HepG2 (cell line): ENCODE data around the gene ANKRD39. TPM values are rescaled to one million over a fixed set of nuclear protein-coding genes. Genes with fewer than 3 reads are reported as not detected.

Source experiments
- ARNT ChIP-seq: fragments of 450-650 bp; IDR thresholded peaks from 2 replicates; pipeline ENCODE4 v1.6.1; 2017
- ATF6 ChIP-seq: sonication (generic); formaldehyde crosslinking; conservative IDR thresholded peaks from 2 replicates; pipeline ENCODE4 v1.4.0; 2020; ENCODE audit warnings: missing genetic modification reagents
- ATF7 ChIP-seq, 2 experiments: fragments of 450-650 bp in 1 of 2; sonication (generic) in 1 of 2; formaldehyde crosslinking in 1 of 2; IDR thresholded peaks; 2 replicates each; pipeline versions ENCODE4 v1.4.0 to v1.6.1; 2016 to 2020; ENCODE audit warnings: antibody characterized with exemption in 1 of 2, mild to moderate bottlenecking in 1 of 2, missing genetic modification reagents in 1 of 2
- FIP1L1 ChIP-seq: fragments of 200-400 bp; formaldehyde crosslinking; IDR thresholded peaks from 2 replicates; pipeline ENCODE4 v1.6.1; 2018; ENCODE audit warnings: low read depth, mild to moderate bottlenecking, low read length, moderate library complexity, borderline replicate concordance; ENCODE audit not compliant: insufficient read depth
- GRHL1 ChIP-seq: sonication (generic); formaldehyde crosslinking; conservative IDR thresholded peaks from 2 replicates; pipeline ENCODE4 v1.8.0; 2022; ENCODE audit warnings: missing genetic modification reagents
- HOMEZ ChIP-seq: IDR thresholded peaks from 2 replicates; pipeline ENCODE4 v1.6.1; 2016; ENCODE audit warnings: low read depth
- NFRKB ChIP-seq: fragments of 450-650 bp; IDR thresholded peaks from 2 replicates; pipeline ENCODE4 v1.6.1; 2017
- NONO ChIP-seq, 2 experiments: fragments of 450-650 bp in 1 of 2; sonication (generic) in 1 of 2; formaldehyde crosslinking in 1 of 2; IDR thresholded peaks in 1 of 2; conservative IDR thresholded peaks in 1 of 2; 2 replicates each; pipeline versions ENCODE4 v1.6.1 to v1.8.0; 2017 to 2022; ENCODE audit warnings: mild to moderate bottlenecking in 1 of 2, missing genetic modification reagents in 1 of 2, moderate library complexity in 1 of 2
- RAD21 ChIP-seq: fragments of 450-650 bp; formaldehyde crosslinking; IDR thresholded peaks from 2 replicates; pipeline ENCODE4 v1.5.0; 2020; ENCODE audit warnings: mild to moderate bottlenecking
- REST ChIP-seq, 2 experiments: IDR thresholded peaks; 2 replicates each; pipeline ENCODE4 v1.6.1; 2011 to 2012; ENCODE audit warnings: low read length in 2 of 2, borderline replicate concordance in 1 of 2, low read depth in 1 of 2, mild to moderate bottlenecking in 1 of 2, moderate library complexity in 1 of 2
- TBX3 ChIP-seq: fragments of 450-650 bp; IDR thresholded peaks from 2 replicates; pipeline ENCODE4 v1.6.1; 2017; ENCODE audit warnings: antibody characterized with exemption, mild to moderate bottlenecking, inconsistent platforms, borderline replicate concordance
- ZMYM2 ChIP-seq: sonication (generic); formaldehyde crosslinking; IDR thresholded peaks from 2 replicates; pipeline ENCODE4 v1.8.0; 2022; ENCODE audit warnings: mild to moderate bottlenecking, missing genetic modification reagents
- ZNF230 ChIP-seq: sonication (generic); formaldehyde crosslinking; IDR thresholded peaks from 2 replicates; pipeline ENCODE4 v1.4.0; 2020; ENCODE audit warnings: mild to moderate bottlenecking, missing genetic modification reagents
- ZNF292 ChIP-seq: sonication (generic); formaldehyde crosslinking; IDR thresholded peaks from 2 replicates; pipeline ENCODE4 v1.8.1; 2022; ENCODE audit warnings: mild to moderate bottlenecking, low read depth, missing genetic modification reagents, borderline replicate concordance
- ZNF749 ChIP-seq: sonication (generic); formaldehyde crosslinking; IDR thresholded peaks from 2 replicates; pipeline ENCODE4 v1.8.0; 2022; ENCODE audit warnings: mild to moderate bottlenecking, missing genetic modification reagents, moderate library complexity, borderline replicate concordance
- ZNF782 ChIP-seq: sonication (generic); formaldehyde crosslinking; IDR thresholded peaks from 2 replicates; pipeline ENCODE4 v1.4.0; 2020; ENCODE audit warnings: missing genetic modification reagents, mild to moderate bottlenecking, borderline replicate concordance
- ZSCAN31 ChIP-seq: sonication (generic); formaldehyde crosslinking; IDR thresholded peaks from 2 replicates; pipeline ENCODE4 v1.5.0; 2020; ENCODE audit warnings: low read depth, mild to moderate bottlenecking, missing genetic modification reagents
- polyA plus RNA-seq, 8 experiments: library from polyadenylated mRNA; depleted of rRNA in 3 of 8; stranded (reverse) in 7 of 8; unstranded in 1 of 8; fragments of >200 nt; fragmentation: Illumina TruSeq in 4 of 8; extraction: Trizol in 4 of 8; gene quantifications; 2 replicates each; pipeline versions ENCODE4 v1.2.1 to v1.2.3, GENCODE V29; 2011 to 2016; ENCODE audit warnings: low read depth in 4 of 8, missing spikeins in 1 of 8, mixed read lengths in 1 of 8; ENCODE audit not compliant: insufficient read depth in 1 of 8
- total RNA-seq, 5 experiments: library from RNA; depleted of rRNA; stranded (reverse); fragments of >200 nt; fragmentation: Illumina TruSeq; extraction: Trizol; gene quantifications; 2 replicates each; pipeline ENCODE4 v1.2.3, GENCODE V29; 2016; ENCODE audit warnings: low read depth in 1 of 5

ANKRD39 gene
- total and polyA plus RNA-seq, 2 of the 13 experiments (the other 11 are each of a cell fraction or from before 2014, with no cell fraction given), result 23.2 to 24.8 TPM

- TF ChIP-seq REST (IDR thresholded peaks at IDR 0.05; ENCODE audit: borderline replicate concordance in 1 of 2, low read depth in 1 of 2, low read length in 2 of 2) (no peak), NONO (IDR thresholded peaks at IDR 0.05) (no peak), NONO (CRISPR knock-in tag; conservative IDR thresholded peaks at IDR 0.05) (no peak), ZNF230 (no peak), ZNF292 (CRISPR knock-in tag) (peak; percentile 46; the same call in 1 of the 2 replicates), GRHL1 (CRISPR knock-in tag) (no peak), ZMYM2 (CRISPR knock-in tag) (no peak), NFRKB (no peak), HOMEZ (no peak), TBX3 (no peak), FIP1L1 (no peak), ATF6 (no peak), ARNT (no peak), ZNF749 (CRISPR knock-in tag) (no peak), ZSCAN31 (CRISPR knock-in tag) (no peak), RAD21 (CRISPR knock-in tag) (no peak), ZNF782 (CRISPR knock-in tag) (0 out of 2 replicates have a peak, but pooled peaks have one; percentile 42), ATF7 (IDR thresholded peaks at IDR 0.05) (no peak), ATF7 (CRISPR knock-in tag; IDR thresholded peaks at IDR 0.05) (0 out of 2 replicates have a peak, but pooled peaks have one; percentile 33)
Measured at GRCh38 chr2:96848264-96848663, 9.6 kb downstream of the ANKRD39 start (continued).
